GM23338 (cell line): ENCODE data around the gene SLC13A3. TPM values are rescaled to one million over a fixed set of nuclear protein-coding genes. Genes with fewer than 3 reads are reported as not detected.

Experiments
- ATAC-seq: fragments of 200-7000 bp; cut with Tn5 transposase; 3 replicates; pipeline ENCODE4 v1.9.1; 2020
- DNase-seq: peaks from one replicate; pipeline ENCODE4 v3.0.0-alpha.2; 2015; ENCODE audit warnings: low spot score
- H2AFZ ChIP-seq: fragments of 200-600 bp; sonication (generic); 2 replicates; pipeline ENCODE4 v1.8.0; 2016; ENCODE audit warnings: antibody characterized with exemption, mild to moderate bottlenecking, moderate library complexity
- H3F3A ChIP-seq: fragments of 200-600 bp; sonication (generic); replicated peaks from 2 replicates; pipeline ENCODE4 v1.8.0; 2017; ENCODE audit warnings: antibody characterized with exemption, mixed run types, low read depth
- H3K27ac ChIP-seq: fragments of 200-600 bp; sonication (generic); 2 replicates; pipeline ENCODE4 v1.6.1; 2016; ENCODE audit warnings: low read depth
- H3K27me3 ChIP-seq: fragments of 200-600 bp; sonication (generic); 2 replicates; pipeline ENCODE4 v1.8.0; 2016; ENCODE audit warnings: mild to moderate bottlenecking, mixed run types, moderate library complexity; ENCODE audit not compliant: insufficient read depth
- H3K36me3 ChIP-seq: fragments of 200-600 bp; sonication (generic); 2 replicates; pipeline ENCODE4 v1.8.0; 2016; ENCODE audit warnings: mild to moderate bottlenecking; ENCODE audit not compliant: insufficient read depth
- H3K4me1 ChIP-seq: fragments of 200-600 bp; sonication (generic); 2 replicates; pipeline ENCODE4 v1.8.0; 2016; ENCODE audit warnings: mild to moderate bottlenecking, moderate library complexity; ENCODE audit not compliant: insufficient read depth
- H3K4me2 ChIP-seq: fragments of 200-600 bp; sonication (generic); 2 replicates; pipeline ENCODE4 v1.7.1; 2017; ENCODE audit warnings: mixed run types
- H3K4me3 ChIP-seq: fragments of 200-600 bp; sonication (generic); 2 replicates; pipeline ENCODE4 v1.6.1; 2016; ENCODE audit warnings: mixed run types
- H3K79me2 ChIP-seq: fragments of 200-600 bp; sonication (generic); replicated peaks from 2 replicates; pipeline ENCODE4 v1.8.0; 2017; ENCODE audit warnings: mild to moderate bottlenecking; ENCODE audit not compliant: insufficient read depth
- H3K9me2 ChIP-seq: fragments of 200-600 bp; sonication (generic); 2 replicates; pipeline ENCODE4 v1.8.0; 2017; ENCODE audit not compliant: insufficient read depth
- H4K20me1 ChIP-seq: fragments of 200-600 bp; sonication (generic); replicated peaks from 2 replicates; pipeline ENCODE4 v1.8.0; 2017; ENCODE audit warnings: mild to moderate bottlenecking; ENCODE audit not compliant: insufficient read depth
- H3K27ac Mint-ChIP-seq: 2 replicates; pipeline ENCODE4 v1.8.0; 2020; ENCODE audit warnings: inconsistent platforms, mild to moderate bottlenecking, moderate library complexity, mixed read lengths
- H3K27me3 Mint-ChIP-seq: 3 replicates; pipeline ENCODE4 v1.8.0; 2022; ENCODE audit warnings: low read depth, mild to moderate bottlenecking, moderate library complexity, mixed read lengths, inconsistent platforms; ENCODE audit not compliant: insufficient read depth, poor library complexity
- H3K36me3 Mint-ChIP-seq: 3 replicates; pipeline ENCODE4 v1.8.0; 2021; ENCODE audit warnings: low read depth, mild to moderate bottlenecking, inconsistent platforms, moderate library complexity, mixed read lengths
- H3K4me1 Mint-ChIP-seq: 3 replicates; pipeline ENCODE4 v1.8.0; 2020; ENCODE audit warnings: mild to moderate bottlenecking, inconsistent platforms, mixed read lengths
- H3K4me3 Mint-ChIP-seq: 3 replicates; pipeline ENCODE4 v1.8.0; 2021; ENCODE audit warnings: moderate library complexity, mild to moderate bottlenecking, inconsistent platforms, mixed read lengths
- H3K9me3 Mint-ChIP-seq: 3 replicates; pipeline ENCODE4 v1.8.0; 2020; ENCODE audit warnings: moderate library complexity, mild to moderate bottlenecking, inconsistent platforms, mixed read lengths
- CREB1 ChIP-seq: fragments of 250-450 bp; sonication (Bioruptor Pico); IDR thresholded peaks from 2 replicates; pipeline ENCODE4 v1.5.0; 2020; ENCODE audit warnings: low read depth, mild to moderate bottlenecking, moderate library complexity
- NANOG ChIP-seq: IDR thresholded peaks from 2 replicates; pipeline ENCODE4 v1.6.1; 2016; ENCODE audit warnings: antibody characterized with exemption, borderline replicate concordance
- ZNF114 ChIP-seq: fragments of 250-450 bp; sonication (Bioruptor Pico); IDR thresholded peaks from 2 replicates; pipeline ENCODE4 v1.5.0; 2020; ENCODE audit warnings: mild to moderate bottlenecking, moderate library complexity
- ZNF331 ChIP-seq: fragments of 250-450 bp; sonication (Bioruptor Pico); IDR thresholded peaks from 2 replicates; pipeline ENCODE4 v1.5.0; 2020; ENCODE audit warnings: low read depth, mild to moderate bottlenecking, moderate library complexity
- polyA plus RNA-seq: library from polyadenylated mRNA; unstranded; fragments of >200 nt; fragmentation: Nextera tagmentation; extraction: Ambion mirVana; gene quantifications from 2 replicates; pipeline ENCODE4 v1.2.1, GENCODE V29; 2016
- total RNA-seq: library from RNA; depleted of rRNA; stranded (reverse); fragments of >200 nt; shearing (Covaris generic); gene quantifications from 2 replicates; pipeline ENCODE4 v1.2.3, GENCODE V29; 2014
- TF ChIP-seq, protein P1 (sequence below): fragments of 250-450 bp; sonication (Bioruptor Pico); IDR thresholded peaks from 2 replicates; pipeline ENCODE4 v1.5.0; 2020; ENCODE audit warnings: mild to moderate bottlenecking, moderate library complexity
- TF ChIP-seq, protein P2 (sequence below), 2 experiments: fragments of 200-600 bp in 1 of 2; sonication (generic) in 1 of 2; conservative IDR thresholded peaks; 2 replicates each; pipeline versions ENCODE4 v1.5.1 to v1.6.1; 2016 to 2017; ENCODE audit warnings: antibody characterized with exemption in 2 of 2, low read depth in 2 of 2, mild to moderate bottlenecking in 2 of 2, moderate library complexity in 1 of 2
- TF ChIP-seq, protein P3 (sequence below): IDR thresholded peaks from 2 replicates; pipeline ENCODE4 v1.6.1; 2016; ENCODE audit warnings: antibody characterized with exemption

Gene SLC13A3
- total and polyA plus RNA-seq, 2 experiments from 2014 or later = 8.6 to 9.1 TPM

DNA sequence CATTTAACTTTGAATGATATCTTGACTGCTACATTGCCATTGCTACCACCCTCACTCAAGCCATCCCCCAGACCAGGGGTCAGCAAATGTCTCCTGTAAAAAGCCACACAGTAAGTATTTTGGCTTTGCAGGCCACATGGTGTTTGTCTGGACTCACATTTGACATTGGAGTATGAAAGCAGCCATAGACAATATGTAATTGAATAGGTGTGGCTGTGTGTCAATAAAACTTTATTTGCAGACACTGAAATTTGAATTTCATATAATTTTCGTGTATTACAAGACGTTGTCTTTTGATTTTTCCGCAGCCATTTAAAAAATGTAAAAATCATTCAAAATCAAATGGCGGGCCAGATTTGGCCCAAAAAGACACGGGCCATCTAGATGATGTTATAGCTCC, 64.5 kb downstream of the SLC13A3 start (continued):
- TF ChIP-seq, protein P1, sequence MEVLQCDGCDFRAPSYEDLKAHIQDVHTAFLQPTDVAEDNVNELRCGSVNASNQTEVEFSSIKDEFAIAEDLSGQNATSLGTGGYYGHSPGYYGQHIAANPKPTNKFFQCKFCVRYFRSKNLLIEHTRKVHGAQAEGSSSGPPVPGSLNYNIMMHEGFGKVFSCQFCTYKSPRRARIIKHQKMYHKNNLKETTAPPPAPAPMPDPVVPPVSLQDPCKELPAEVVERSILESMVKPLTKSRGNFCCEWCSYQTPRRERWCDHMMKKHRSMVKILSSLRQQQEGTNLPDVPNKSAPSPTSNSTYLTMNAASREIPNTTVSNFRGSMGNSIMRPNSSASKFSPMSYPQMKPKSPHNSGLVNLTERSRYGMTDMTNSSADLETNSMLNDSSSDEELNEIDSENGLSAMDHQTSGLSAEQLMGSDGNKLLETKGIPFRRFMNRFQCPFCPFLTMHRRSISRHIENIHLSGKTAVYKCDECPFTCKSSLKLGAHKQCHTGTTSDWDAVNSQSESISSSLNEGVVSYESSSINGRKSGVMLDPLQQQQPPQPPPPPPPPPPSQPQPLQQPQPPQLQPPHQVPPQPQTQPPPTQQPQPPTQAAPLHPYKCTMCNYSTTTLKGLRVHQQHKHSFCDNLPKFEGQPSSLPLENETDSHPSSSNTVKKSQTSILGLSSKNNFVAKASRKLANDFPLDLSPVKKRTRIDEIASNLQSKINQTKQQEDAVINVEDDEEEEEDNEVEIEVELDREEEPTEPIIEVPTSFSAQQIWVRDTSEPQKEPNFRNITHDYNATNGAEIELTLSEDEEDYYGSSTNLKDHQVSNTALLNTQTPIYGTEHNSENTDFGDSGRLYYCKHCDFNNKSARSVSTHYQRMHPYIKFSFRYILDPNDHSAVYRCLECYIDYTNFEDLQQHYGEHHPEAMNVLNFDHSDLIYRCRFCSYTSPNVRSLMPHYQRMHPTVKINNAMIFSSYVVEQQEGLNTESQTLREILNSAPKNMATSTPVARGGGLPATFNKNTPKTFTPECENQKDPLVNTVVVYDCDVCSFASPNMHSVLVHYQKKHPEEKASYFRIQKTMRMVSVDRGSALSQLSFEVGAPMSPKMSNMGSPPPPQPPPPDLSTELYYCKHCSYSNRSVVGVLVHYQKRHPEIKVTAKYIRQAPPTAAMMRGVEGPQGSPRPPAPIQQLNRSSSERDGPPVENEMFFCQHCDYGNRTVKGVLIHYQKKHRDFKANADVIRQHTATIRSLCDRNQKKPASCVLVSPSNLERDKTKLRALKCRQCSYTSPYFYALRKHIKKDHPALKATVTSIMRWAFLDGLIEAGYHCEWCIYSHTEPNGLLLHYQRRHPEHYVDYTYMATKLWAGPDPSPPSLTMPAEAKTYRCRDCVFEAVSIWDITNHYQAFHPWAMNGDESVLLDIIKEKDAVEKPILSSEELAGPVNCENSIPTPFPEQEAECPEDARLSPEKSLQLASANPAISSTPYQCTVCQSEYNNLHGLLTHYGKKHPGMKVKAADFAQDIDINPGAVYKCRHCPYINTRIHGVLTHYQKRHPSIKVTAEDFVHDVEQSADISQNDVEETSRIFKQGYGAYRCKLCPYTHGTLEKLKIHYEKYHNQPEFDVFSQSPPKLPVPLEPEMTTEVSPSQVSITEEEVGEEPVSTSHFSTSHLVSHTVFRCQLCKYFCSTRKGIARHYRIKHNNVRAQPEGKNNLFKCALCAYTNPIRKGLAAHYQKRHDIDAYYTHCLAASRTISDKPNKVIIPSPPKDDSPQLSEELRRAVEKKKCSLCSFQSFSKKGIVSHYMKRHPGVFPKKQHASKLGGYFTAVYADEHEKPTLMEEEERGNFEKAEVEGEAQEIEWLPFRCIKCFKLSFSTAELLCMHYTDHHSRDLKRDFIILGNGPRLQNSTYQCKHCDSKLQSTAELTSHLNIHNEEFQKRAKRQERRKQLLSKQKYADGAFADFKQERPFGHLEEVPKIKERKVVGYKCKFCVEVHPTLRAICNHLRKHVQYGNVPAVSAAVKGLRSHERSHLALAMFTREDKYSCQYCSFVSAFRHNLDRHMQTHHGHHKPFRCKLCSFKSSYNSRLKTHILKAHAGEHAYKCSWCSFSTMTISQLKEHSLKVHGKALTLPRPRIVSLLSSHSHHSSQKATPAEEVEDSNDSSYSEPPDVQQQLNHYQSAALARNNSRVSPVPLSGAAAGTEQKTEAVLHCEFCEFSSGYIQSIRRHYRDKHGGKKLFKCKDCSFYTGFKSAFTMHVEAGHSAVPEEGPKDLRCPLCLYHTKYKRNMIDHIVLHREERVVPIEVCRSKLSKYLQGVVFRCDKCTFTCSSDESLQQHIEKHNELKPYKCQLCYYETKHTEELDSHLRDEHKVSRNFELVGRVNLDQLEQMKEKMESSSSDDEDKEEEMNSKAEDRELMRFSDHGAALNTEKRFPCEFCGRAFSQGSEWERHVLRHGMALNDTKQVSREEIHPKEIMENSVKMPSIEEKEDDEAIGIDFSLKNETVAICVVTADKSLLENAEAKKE (CRISPR knock-in tag) = no peak
- TF ChIP-seq, protein P2, sequence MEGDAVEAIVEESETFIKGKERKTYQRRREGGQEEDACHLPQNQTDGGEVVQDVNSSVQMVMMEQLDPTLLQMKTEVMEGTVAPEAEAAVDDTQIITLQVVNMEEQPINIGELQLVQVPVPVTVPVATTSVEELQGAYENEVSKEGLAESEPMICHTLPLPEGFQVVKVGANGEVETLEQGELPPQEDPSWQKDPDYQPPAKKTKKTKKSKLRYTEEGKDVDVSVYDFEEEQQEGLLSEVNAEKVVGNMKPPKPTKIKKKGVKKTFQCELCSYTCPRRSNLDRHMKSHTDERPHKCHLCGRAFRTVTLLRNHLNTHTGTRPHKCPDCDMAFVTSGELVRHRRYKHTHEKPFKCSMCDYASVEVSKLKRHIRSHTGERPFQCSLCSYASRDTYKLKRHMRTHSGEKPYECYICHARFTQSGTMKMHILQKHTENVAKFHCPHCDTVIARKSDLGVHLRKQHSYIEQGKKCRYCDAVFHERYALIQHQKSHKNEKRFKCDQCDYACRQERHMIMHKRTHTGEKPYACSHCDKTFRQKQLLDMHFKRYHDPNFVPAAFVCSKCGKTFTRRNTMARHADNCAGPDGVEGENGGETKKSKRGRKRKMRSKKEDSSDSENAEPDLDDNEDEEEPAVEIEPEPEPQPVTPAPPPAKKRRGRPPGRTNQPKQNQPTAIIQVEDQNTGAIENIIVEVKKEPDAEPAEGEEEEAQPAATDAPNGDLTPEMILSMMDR (conservative IDR thresholded peaks at IDR 0.05; ENCODE audit: low read depth in 2 of 2) = no peak
- TF ChIP-seq, protein P3, sequence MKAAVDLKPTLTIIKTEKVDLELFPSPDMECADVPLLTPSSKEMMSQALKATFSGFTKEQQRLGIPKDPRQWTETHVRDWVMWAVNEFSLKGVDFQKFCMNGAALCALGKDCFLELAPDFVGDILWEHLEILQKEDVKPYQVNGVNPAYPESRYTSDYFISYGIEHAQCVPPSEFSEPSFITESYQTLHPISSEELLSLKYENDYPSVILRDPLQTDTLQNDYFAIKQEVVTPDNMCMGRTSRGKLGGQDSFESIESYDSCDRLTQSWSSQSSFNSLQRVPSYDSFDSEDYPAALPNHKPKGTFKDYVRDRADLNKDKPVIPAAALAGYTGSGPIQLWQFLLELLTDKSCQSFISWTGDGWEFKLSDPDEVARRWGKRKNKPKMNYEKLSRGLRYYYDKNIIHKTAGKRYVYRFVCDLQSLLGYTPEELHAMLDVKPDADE = no peak
- TF ChIP-seq ZNF114 (CRISPR knock-in tag) = no peak
- TF ChIP-seq CREB1 (CRISPR knock-in tag) = no peak
- TF ChIP-seq ZNF331 (CRISPR knock-in tag) = no peak

DNA sequence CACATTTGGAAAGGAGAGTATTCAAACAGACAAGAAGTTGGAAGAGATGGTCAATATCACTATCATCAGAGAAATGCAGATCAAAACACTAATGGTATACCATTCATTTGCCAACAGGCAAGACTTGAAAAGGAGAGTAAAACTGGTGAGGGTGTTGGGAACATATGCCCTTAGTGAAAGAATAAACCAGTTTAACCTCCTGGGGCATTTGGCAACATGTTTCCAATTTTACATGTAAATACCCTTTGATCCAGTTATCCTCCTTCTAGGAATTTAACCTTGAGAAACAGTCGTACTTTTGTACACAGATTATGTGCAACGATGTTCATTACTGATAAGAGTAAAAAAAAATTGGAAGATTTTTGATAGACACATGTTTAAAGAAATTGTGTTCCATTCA, 66.8 kb downstream of the SLC13A3 start:
- H3K36me3 ChIP-seq = no peaks in the 10 kb centered on the region
- H3K4me3 ChIP-seq = no peak overlapping the region
- ATAC-seq = no peak
- H3K4me3 Mint-ChIP-seq = no peak overlapping the region
- no peak overlapping the region for H2AFZ ChIP-seq
- H3K27ac Mint-ChIP-seq = no peak overlapping the region
- no peaks in the 10 kb centered on the region for H4K20me1 ChIP-seq
- H3K4me1 Mint-ChIP-seq = peaks cover 17% of the 10 kb centered on the region
- no peak overlapping the region for H3K27ac ChIP-seq
- no peaks in the 10 kb centered on the region for H3K79me2 ChIP-seq
- peaks cover 25% of the 10 kb centered on the region for H3K4me1 ChIP-seq
- DNase-seq = no peak
- peak overlapping the region; percentile 38 for H3K4me2 ChIP-seq
- H3F3A ChIP-seq = no peaks in the 10 kb centered on the region
- H3K27me3 ChIP-seq = no peaks in the 10 kb centered on the region
- peaks cover 16% of the 10 kb centered on the region for H3K9me3 Mint-ChIP-seq
- peaks cover 21% of the 10 kb centered on the region for H3K36me3 Mint-ChIP-seq
- no peaks in the 10 kb centered on the region for H3K27me3 Mint-ChIP-seq
- no peaks in the 10 kb centered on the region for H3K9me2 ChIP-seq
- TF ChIP-seq, protein P1 (CRISPR knock-in tag) = no peak
- TF ChIP-seq NANOG = no peak
